ENCODE data around the gene NLRC3.

The NLRC3 gene

DNA sequence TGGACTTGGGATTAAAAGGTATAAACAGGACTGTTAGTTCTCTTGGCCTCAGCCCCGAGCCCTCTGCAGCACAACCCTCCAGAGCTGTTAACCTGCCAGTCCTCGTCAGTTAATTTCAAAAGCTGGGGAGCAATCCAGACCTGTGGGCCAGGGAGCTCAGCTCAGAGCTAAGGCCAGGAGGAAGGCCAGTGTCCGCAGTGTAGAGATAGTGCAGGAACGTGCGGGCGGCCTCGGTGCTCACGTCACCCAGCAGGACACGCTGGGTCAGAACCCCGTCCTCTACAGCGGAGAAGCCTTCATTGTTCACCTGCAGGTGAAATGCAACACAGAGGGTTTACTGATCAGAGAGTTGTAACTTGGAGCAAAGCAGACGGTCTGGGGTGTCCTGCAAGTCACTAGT is 15.4 kb upstream of the NLRC3 start:
- POLR2A ChIA-PET: no interaction called here
- TF ChIP-seq ZNF785 (tag by site-specific recombination; IDR thresholded peaks at IDR 0.05) (no peak), ZNF354C (tag by site-specific recombination; IDR thresholded peaks at IDR 0.05; ENCODE audit: borderline replicate concordance, low read depth) (no peak), ZNF146 (tag by site-specific recombination; IDR thresholded peaks at IDR 0.05) (no peak), ZNF837 (tag by site-specific recombination; IDR thresholded peaks at IDR 0.05) (no peak), ZNF529 (tag by site-specific recombination; IDR thresholded peaks at IDR 0.05; ENCODE audit: insufficient replicate concordance) (no peak), ZNF548 (tag by site-specific recombination; IDR thresholded peaks at IDR 0.05) (no peak), EGR2 (tag by site-specific recombination; IDR thresholded peaks at IDR 0.05; ENCODE audit: low read depth) (no peak), ZNF121 (tag by site-specific recombination; IDR thresholded peaks at IDR 0.05) (no peak), ZNF701 (tag by site-specific recombination; IDR thresholded peaks at IDR 0.05) (no peak), GLIS1 (tag by site-specific recombination; IDR thresholded peaks at IDR 0.05) (no peak), ZFHX2 (tag by site-specific recombination; conservative IDR thresholded peaks at IDR 0.05) (no peak), ZNF791 (tag by site-specific recombination; IDR thresholded peaks at IDR 0.05) (no peak)
- TF ChIP-seq, protein P1, sequence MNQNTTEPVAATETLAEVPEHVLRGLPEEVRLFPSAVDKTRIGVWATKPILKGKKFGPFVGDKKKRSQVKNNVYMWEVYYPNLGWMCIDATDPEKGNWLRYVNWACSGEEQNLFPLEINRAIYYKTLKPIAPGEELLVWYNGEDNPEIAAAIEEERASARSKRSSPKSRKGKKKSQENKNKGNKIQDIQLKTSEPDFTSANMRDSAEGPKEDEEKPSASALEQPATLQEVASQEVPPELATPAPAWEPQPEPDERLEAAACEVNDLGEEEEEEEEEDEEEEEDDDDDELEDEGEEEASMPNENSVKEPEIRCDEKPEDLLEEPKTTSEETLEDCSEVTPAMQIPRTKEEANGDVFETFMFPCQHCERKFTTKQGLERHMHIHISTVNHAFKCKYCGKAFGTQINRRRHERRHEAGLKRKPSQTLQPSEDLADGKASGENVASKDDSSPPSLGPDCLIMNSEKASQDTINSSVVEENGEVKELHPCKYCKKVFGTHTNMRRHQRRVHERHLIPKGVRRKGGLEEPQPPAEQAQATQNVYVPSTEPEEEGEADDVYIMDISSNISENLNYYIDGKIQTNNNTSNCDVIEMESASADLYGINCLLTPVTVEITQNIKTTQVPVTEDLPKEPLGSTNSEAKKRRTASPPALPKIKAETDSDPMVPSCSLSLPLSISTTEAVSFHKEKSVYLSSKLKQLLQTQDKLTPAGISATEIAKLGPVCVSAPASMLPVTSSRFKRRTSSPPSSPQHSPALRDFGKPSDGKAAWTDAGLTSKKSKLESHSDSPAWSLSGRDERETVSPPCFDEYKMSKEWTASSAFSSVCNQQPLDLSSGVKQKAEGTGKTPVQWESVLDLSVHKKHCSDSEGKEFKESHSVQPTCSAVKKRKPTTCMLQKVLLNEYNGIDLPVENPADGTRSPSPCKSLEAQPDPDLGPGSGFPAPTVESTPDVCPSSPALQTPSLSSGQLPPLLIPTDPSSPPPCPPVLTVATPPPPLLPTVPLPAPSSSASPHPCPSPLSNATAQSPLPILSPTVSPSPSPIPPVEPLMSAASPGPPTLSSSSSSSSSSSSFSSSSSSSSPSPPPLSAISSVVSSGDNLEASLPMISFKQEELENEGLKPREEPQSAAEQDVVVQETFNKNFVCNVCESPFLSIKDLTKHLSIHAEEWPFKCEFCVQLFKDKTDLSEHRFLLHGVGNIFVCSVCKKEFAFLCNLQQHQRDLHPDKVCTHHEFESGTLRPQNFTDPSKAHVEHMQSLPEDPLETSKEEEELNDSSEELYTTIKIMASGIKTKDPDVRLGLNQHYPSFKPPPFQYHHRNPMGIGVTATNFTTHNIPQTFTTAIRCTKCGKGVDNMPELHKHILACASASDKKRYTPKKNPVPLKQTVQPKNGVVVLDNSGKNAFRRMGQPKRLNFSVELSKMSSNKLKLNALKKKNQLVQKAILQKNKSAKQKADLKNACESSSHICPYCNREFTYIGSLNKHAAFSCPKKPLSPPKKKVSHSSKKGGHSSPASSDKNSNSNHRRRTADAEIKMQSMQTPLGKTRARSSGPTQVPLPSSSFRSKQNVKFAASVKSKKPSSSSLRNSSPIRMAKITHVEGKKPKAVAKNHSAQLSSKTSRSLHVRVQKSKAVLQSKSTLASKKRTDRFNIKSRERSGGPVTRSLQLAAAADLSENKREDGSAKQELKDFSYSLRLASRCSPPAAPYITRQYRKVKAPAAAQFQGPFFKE (tag by site-specific recombination; IDR thresholded peaks at IDR 0.05; ENCODE audit: borderline replicate concordance): no peak
- TF ChIP-seq, protein P2, sequence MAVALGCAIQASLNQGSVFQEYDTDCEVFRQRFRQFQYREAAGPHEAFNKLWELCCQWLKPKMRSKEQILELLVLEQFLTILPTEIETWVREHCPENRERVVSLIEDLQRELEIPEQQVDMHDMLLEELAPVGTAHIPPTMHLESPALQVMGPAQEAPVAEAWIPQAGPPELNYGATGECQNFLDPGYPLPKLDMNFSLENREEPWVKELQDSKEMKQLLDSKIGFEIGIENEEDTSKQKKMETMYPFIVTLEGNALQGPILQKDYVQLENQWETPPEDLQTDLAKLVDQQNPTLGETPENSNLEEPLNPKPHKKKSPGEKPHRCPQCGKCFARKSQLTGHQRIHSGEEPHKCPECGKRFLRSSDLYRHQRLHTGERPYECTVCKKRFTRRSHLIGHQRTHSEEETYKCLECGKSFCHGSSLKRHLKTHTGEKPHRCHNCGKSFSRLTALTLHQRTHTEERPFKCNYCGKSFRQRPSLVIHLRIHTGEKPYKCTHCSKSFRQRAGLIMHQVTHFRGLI (tag by site-specific recombination; IDR thresholded peaks at IDR 0.05): no peak
- H3K4me3 ChIP-seq (ENCODE audit: low read depth, low read length): no peak overlapping the region
- CTCF ChIA-PET: no interaction called here
- H3K36me3 ChIP-seq (ENCODE audit: control insufficient read depth in 2 of 2, insufficient read depth in 1 of 2, low read length in 2 of 2): peaks cover 0 to 68% of the 10 kb centered on the region in 2 experiments; a peak in 1 of 3 replicates
- no peaks in the 10 kb centered on the region for H3K4me1 ChIP-seq (ENCODE audit: control insufficient read depth, insufficient read depth, low read length)
- H3K9me3 ChIP-seq (ENCODE audit: control insufficient read depth, insufficient read depth, low read depth, low read length): no peaks in the 10 kb centered on the region
- H3K27ac ChIP-seq (ENCODE audit: extremely low read depth, low read depth, low read length): no peak overlapping the region

DNA sequence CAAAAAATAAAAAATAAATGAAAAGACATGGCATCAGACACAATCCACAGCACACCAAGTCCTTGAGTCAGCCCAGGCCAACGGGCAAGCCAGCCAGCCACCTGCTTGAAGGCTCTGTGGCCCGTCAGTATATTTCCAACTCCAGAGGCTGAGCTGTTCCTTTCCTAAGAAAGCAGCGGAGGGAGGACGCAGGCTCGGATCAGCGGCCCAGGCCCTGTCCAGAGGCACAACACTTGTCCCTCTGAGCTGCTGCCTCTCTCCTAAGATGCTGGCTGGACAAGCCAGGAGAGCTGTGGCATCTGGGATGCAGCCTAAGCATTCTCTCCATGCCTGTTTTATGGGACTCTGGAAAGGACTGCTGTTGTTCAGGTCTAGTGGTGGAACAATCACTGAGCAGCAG is 14.8 kb upstream of the NLRC3 start:
- no peaks in the 10 kb centered on the region for H3K9me3 ChIP-seq (ENCODE audit: control insufficient read depth, insufficient read depth, low read depth, low read length)
- no peak for TF ChIP-seq ZNF777 (tag by site-specific recombination; IDR thresholded peaks at IDR 0.05; ENCODE audit: borderline replicate concordance)
- TF ChIP-seq ZSCAN16 (tag by site-specific recombination; IDR thresholded peaks at IDR 0.05): no peak
- no peak for TF ChIP-seq ZNF658 (tag by site-specific recombination; IDR thresholded peaks at IDR 0.05)
- no peak for TF ChIP-seq WT1 (tag by site-specific recombination; IDR thresholded peaks at IDR 0.05)
- TF ChIP-seq ZNF341 (tag by site-specific recombination; IDR thresholded peaks at IDR 0.05; ENCODE audit: low read depth): peak; percentile 32; the same call in 1 of the 2 replicates
- no peak for TF ChIP-seq ZNF629 (tag by site-specific recombination; IDR thresholded peaks at IDR 0.05)
- no peak for TF ChIP-seq ZNF514 (tag by site-specific recombination; IDR thresholded peaks at IDR 0.05)
- TF ChIP-seq ZNF266 (tag by site-specific recombination; IDR thresholded peaks at IDR 0.05; ENCODE audit: low read depth): no peak
- CTCF ChIA-PET: no interaction called here
- H3K36me3 ChIP-seq (ENCODE audit: control insufficient read depth in 2 of 2, insufficient read depth in 1 of 2, low read length in 2 of 2): peaks cover 0 to 62% of the 10 kb centered on the region in 2 experiments; a peak in 1 of 3 replicates
- H3K27ac ChIP-seq (ENCODE audit: extremely low read depth, low read depth, low read length): no peak overlapping the region
- H3K4me1 ChIP-seq (ENCODE audit: control insufficient read depth, insufficient read depth, low read length): no peaks in the 10 kb centered on the region
- H3K4me3 ChIP-seq (ENCODE audit: low read depth, low read length): no peak overlapping the region
- POLR2A ChIA-PET: no interaction called here
